ENCODE results near the gene TRPM5.

TRPM5 gene

DNA sequence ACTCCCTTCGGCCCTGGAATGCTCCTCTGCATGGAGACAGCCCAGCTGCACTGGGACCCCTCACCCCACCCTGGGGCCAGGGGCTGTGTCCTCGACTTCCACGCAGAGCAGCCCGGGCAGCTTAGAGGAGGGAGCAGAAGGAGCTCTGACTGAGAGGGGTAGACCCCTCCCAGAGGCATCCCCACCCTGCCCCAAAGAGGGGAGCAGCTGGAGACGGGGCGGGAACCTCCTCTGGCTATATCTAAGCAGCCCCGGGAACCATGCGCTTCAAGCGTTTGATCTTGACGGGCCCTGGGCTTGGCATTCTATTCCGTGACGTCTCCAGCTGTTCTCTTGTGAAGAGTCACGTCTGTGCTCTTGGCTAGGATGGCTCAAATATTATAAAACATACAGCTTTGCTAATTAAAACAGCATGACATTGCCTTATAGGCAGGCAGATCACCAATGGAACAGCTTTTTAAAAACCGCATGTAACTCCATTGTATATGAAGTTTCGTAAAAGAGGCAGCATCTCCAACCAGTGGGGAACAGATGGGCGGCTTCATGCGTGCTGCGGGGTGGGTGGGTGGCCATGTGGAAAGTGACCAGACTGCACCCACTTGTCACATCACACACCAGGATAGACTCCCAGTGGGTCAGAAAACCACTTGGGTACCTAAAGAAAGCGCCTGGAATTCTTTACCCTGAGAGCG lies 8.2 kb upstream of the TRPM5 start:
- no peaks in the 10 kb centered on the region for H3K4me1 ChIP-seq (ENCODE audit: control insufficient read depth, insufficient read depth, low read length)
- H3K9me3 ChIP-seq (ENCODE audit: control insufficient read depth, insufficient read depth, low read length) = no peaks in the 10 kb centered on the region
- H3K27me3 ChIP-seq (ENCODE audit: control insufficient read depth, insufficient read depth, low read length) = peaks cover 5% of the 10 kb centered on the region; the same call in 1 of the 2 replicates
- no peaks in the 10 kb centered on the region for H3K36me3 ChIP-seq (ENCODE audit: control insufficient read depth, insufficient read depth, low read length)
- no CpG with 5 or more reads among the region's 20 CpGs for WGBS (ENCODE audit: insufficient coverage, insufficient read length)
- H3K27ac ChIP-seq (ENCODE audit: low read length) = no peak overlapping the region
- no peak for DNase-seq (ENCODE audit: low read depth, low spot score)
- H3K4me3 ChIP-seq (ENCODE audit: low read length) = no peak overlapping the region

DNA sequence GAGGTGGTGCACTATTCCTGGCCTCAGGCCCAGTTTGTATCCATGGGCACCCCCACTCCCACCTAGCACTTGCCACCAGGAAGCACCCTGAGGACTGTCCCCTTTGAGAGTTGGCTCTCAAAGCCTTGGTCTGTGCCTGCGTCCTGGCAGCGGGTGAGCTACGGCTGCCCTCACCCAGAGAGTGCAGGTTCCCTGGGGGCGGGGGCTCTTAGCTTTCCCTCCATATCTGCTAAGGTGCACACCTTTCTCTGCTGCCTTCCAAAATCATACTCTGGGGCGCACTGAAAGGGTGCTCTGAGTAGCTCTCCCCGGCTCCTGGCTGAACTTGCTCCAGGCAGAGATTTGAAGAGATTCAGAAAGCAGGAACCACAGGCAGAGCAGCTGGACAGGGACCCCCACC lies 7.6 kb upstream of the TRPM5 start:
- Histone ChIP-seq H3K4me1 (ENCODE audit: control insufficient read depth, insufficient read depth, low read length) (no peaks in the 10 kb centered on the region), H3K36me3 (ENCODE audit: control insufficient read depth, insufficient read depth, low read length) (no peaks in the 10 kb centered on the region), H3K27me3 (ENCODE audit: control insufficient read depth, insufficient read depth, low read length) (peaks cover 10% of the 10 kb centered on the region; the same call in 1 of the 2 replicates), H3K9me3 (ENCODE audit: control insufficient read depth, insufficient read depth, low read length) (no peaks in the 10 kb centered on the region), H3K4me3 (ENCODE audit: low read length) (no peak overlapping the region), H3K27ac (ENCODE audit: low read length) (no peak overlapping the region)
- no peak for DNase-seq (ENCODE audit: low read depth, low spot score)
- no CpG with 5 or more reads among the region's 6 CpGs for WGBS (ENCODE audit: insufficient coverage, insufficient read length)

DNA sequence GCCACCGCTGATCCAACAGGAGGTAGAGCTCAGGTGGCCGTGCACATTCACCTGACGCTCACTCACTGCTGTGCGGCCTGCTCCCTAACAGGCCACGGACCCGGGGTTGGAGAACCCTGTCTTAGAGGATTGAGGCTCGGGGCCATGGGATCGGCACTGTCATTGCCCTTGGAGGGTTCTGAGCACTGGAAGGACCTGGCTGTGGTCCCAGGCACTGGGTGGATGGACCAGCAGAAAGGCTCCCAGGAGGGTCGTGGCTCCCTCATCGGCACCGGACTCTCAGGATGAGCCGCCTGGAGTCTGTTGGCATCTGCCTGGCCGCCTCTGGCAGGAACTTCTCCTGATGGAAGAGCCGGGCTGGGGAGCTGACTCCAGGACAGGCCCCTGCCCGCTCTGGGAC lies 7.0 kb upstream of the TRPM5 start:
- H3K27me3 ChIP-seq (ENCODE audit: control insufficient read depth, insufficient read depth, low read length) = peaks cover 14% of the 10 kb centered on the region; the same call in 1 of the 2 replicates
- no CpG with 5 or more reads among the region's 15 CpGs for WGBS (ENCODE audit: insufficient coverage, insufficient read length)

DNA sequence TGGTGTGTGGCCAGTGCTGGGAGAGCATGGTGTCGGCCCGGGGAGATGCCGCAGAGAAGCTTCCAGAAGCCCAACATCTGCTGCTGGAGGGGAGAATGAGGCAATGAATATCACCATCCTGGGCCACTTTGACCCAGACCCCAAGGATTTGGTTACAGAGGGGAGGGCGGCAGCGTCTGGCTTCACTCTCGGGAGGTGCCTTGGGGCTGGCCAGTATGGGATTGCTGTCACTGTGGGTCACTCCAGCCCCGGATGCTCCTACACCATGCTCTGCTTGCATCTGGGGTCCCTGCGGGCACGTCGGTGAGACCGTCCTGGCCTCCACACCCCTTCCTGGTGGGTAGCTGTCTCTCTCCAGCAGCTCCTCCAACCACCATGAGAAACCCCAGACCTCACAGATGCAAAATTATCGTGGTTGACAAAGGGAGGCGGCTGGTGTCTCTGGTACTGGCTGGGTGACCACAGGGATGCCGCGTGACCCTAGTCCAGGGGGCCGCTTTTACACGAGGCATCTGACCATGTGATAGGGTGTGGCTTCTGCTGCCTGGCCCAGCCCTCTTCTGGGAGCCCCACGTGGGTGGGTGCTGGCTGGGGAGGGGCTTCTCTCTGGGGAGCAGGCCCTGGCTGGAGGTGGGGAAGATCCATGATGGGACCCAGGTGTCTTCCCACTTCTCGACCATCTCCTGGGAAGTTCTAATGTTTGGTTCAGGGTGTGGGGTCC lies 6.2 kb upstream of the TRPM5 start:
- no peak overlapping the region for H3K27ac ChIP-seq (ENCODE audit: low read length)
- no peaks in the 10 kb centered on the region for H3K36me3 ChIP-seq (ENCODE audit: control insufficient read depth, insufficient read depth, low read length)
- H3K4me1 ChIP-seq (ENCODE audit: control insufficient read depth, insufficient read depth, low read length) = no peaks in the 10 kb centered on the region
- no peak for DNase-seq (ENCODE audit: low read depth, low spot score)
- no peaks in the 10 kb centered on the region for H3K9me3 ChIP-seq (ENCODE audit: control insufficient read depth, insufficient read depth, low read length)
- no peak overlapping the region for H3K4me3 ChIP-seq (ENCODE audit: low read length)
- no CpG with 5 or more reads among the region's 19 CpGs for WGBS (ENCODE audit: insufficient coverage, insufficient read length)
- peaks cover 23% of the 10 kb centered on the region for H3K27me3 ChIP-seq (ENCODE audit: control insufficient read depth, insufficient read depth, low read length)

More for the DNA sequence above, 7.0 kb upstream of the TRPM5 start:
- H3K9me3 ChIP-seq (ENCODE audit: control insufficient read depth, insufficient read depth, low read length) = no peaks in the 10 kb centered on the region
- no peaks in the 10 kb centered on the region for H3K36me3 ChIP-seq (ENCODE audit: control insufficient read depth, insufficient read depth, low read length)
- DNase-seq (ENCODE audit: low read depth, low spot score) = no peak
- H3K27ac ChIP-seq (ENCODE audit: low read length) = no peak overlapping the region
- no peaks in the 10 kb centered on the region for H3K4me1 ChIP-seq (ENCODE audit: control insufficient read depth, insufficient read depth, low read length)
- H3K4me3 ChIP-seq (ENCODE audit: low read length) = no peak overlapping the region

DNA sequence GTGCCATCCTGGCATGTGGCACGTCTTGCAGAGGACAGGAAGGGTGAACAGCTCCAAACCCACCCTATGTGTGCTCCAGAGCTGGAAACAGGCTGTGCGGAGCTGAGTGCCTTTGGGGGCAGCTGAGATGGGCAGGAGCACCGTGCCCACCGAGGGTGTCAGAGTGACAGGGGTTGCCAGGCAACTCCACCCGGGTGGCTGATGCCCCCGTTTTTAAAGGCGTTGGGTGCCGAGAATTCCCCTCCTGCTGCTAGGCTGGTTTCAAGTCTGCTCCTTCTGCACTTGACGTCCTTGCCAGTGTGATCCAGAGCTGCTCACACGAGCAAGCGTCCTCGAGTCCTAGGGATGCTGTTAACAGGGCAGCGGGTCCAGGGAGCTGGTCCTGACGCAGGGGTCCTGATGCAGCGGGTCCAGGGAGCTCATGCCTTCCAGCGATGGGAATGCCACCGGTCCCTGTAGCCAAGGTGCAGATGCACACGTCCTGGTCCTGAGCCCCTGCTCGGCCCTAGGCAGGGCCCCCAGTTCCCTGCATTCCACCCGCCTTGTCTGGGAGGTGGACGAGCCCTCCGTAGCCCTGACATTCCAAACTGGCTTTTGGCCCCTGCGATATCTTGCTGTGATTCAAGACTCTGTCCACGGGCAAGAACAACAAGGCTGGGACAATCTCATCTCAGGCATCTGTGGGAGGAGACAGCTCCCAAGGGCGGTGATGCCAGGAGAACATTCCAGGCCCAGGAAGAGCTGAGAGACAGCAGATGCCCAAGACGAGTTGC lies 5.4 kb upstream of the TRPM5 start:
- Histone ChIP-seq H3K4me3 (ENCODE audit: low read length) (no peak overlapping the region), H3K4me1 (ENCODE audit: control insufficient read depth, insufficient read depth, low read length) (no peaks in the 10 kb centered on the region), H3K27me3 (ENCODE audit: control insufficient read depth, insufficient read depth, low read length) (peaks cover 26% of the 10 kb centered on the region), H3K9me3 (ENCODE audit: control insufficient read depth, insufficient read depth, low read length) (no peaks in the 10 kb centered on the region), H3K36me3 (ENCODE audit: control insufficient read depth, insufficient read depth, low read length) (no peaks in the 10 kb centered on the region), H3K27ac (ENCODE audit: low read length) (no peak overlapping the region)
- no peak for DNase-seq (ENCODE audit: low read depth, low spot score)
- no CpG with 5 or more reads among the region's 26 CpGs for WGBS (ENCODE audit: insufficient coverage, insufficient read length)

DNA sequence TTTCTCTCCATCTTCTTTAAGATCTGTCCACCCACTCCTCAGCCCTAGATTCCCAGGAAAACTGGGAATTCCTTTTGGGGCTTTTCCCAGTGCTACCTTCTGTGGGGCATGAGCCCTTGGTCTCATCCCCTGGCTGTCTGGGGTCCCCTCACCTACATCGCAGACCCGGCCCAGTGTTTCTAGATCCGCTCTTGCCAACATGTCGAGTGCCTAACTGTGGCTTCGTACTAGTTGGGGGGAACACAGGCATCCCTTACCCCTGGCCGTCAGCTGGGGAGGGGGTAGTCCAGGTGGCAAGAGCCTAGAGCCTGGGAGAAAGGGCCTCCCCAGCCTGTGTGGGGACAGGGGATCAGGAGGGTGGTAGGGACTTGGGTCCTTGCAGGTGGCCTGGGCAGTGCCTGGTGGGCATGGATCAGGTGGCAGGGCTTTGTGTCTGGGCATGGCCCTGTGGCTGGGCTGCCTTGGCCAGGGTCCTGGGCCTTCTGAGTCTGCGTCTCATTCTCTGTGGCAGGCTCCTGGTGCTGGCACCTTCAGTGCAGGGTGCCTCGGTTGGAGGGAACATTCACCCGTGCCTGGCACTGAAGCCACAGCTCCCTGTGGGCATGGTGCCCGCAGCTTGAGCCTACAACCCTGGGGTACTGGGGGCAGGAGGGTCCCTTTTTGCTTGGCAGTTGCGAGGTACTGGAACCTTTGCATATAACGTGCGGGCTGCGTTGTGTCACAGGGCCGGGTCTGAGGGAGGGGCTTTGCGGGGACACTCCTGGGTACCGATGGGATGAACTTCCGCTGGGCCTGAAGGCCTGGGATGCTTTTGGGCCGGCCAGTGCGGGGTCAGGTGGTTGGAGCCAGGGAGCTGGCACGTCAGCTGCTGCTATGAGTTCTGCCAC lies 4.6 kb upstream of the TRPM5 start:
- Histone ChIP-seq H3K4me1 (ENCODE audit: control insufficient read depth, insufficient read depth, low read length) (no peaks in the 10 kb centered on the region), H3K4me3 (ENCODE audit: low read length) (no peak overlapping the region), H3K27ac (ENCODE audit: low read length) (no peak overlapping the region), H3K36me3 (ENCODE audit: control insufficient read depth, insufficient read depth, low read length) (no peaks in the 10 kb centered on the region), H3K9me3 (ENCODE audit: control insufficient read depth, insufficient read depth, low read length) (no peaks in the 10 kb centered on the region), H3K27me3 (ENCODE audit: control insufficient read depth, insufficient read depth, low read length) (peaks cover 26% of the 10 kb centered on the region)
- no CpG with 5 or more reads among the region's 21 CpGs for WGBS (ENCODE audit: insufficient coverage, insufficient read length)
- no peak for DNase-seq (ENCODE audit: low read depth, low spot score)

DNA sequence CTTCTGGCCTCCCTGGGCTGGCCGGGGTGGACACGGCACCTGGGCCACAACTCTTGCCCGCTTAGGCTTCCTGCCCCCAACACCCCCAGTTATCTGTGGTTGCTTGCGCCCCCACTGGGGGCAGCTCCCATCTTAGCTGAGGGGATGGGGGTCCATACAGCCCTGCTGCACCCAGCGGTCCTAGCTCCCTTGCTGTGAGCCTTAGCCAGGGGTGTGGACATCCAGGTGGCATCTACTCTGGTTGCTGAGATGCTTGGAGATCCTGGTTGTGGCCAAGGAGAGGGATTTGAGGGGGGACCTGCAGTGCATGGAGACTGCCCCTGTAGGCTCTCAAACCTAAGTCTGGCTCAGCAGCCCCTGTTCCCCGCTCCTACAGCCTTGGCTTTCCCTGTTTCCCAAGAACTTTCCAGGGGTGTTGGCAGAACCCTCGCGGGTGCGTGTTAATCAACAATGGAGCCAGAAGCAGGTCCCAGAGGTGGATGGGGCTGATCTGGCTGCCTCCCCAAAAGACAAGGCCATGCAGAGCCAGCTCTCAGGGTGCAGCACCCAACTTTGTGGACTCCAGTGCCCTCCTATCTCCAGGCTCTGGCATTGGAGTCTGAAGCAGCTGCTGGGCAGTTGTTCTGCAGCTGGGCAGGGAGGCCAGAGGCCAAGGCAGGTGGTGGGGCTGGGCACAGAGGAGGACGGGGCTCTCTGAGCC lies 3.8 kb upstream of the TRPM5 start:
- H3K4me3 ChIP-seq (ENCODE audit: low read length) = no peak overlapping the region
- WGBS (ENCODE audit: insufficient coverage, insufficient read length) = no CpG with 5 or more reads among the region's 10 CpGs
- no peak for DNase-seq (ENCODE audit: low read depth, low spot score)

DNA sequence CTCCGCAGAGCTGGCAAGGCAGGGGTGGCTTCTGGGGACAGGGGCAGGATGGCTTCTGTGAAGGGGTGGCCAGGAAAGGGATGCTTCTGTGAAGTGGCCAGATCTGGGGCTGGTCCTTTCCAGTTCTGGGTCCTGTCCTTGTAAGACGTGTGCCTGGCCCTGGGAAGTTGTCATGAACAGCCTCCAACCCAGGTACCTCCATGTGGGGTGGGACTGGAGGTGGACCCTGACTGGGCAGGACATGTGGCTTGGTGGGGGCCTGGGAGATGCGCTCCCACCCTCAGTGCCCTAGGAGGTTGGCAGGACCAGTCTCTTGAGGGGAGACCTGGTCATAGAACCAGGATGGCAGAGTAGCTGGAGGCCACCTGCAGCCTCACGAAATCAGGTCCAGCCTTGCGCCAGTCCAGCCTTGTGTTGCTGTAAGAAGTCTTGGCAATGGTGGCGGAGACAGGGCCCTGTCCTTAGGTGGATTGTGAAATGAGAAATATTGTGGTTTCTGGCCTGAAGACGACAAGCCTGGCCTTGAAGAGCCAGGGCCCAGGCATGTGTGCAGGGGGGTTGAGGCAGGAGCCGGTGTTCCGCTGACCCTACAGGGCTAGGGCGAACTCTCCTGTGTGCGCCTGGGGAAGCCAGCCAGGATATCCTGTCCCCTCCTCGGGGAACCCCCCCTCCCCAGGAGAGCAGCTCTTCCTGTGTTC lies 3.1 kb upstream of the TRPM5 start:
- no CpG with 5 or more reads among the region's 12 CpGs for WGBS (ENCODE audit: insufficient coverage, insufficient read length)
- no peaks in the 10 kb centered on the region for H3K9me3 ChIP-seq (ENCODE audit: control insufficient read depth, insufficient read depth, low read length)
- H3K4me1 ChIP-seq (ENCODE audit: control insufficient read depth, insufficient read depth, low read length) = no peaks in the 10 kb centered on the region
- no peak overlapping the region for H3K4me3 ChIP-seq (ENCODE audit: low read length)
- peaks cover 32% of the 10 kb centered on the region for H3K27me3 ChIP-seq (ENCODE audit: control insufficient read depth, insufficient read depth, low read length)
- H3K27ac ChIP-seq (ENCODE audit: low read length) = no peak overlapping the region
- DNase-seq (ENCODE audit: low read depth, low spot score) = no peak
- H3K36me3 ChIP-seq (ENCODE audit: control insufficient read depth, insufficient read depth, low read length) = no peaks in the 10 kb centered on the region

More for the DNA sequence above, 3.8 kb upstream of the TRPM5 start:
- no peaks in the 10 kb centered on the region for H3K4me1 ChIP-seq (ENCODE audit: control insufficient read depth, insufficient read depth, low read length)
- no peaks in the 10 kb centered on the region for H3K36me3 ChIP-seq (ENCODE audit: control insufficient read depth, insufficient read depth, low read length)
- H3K27ac ChIP-seq (ENCODE audit: low read length) = no peak overlapping the region
- H3K9me3 ChIP-seq (ENCODE audit: control insufficient read depth, insufficient read depth, low read length) = no peaks in the 10 kb centered on the region
- H3K27me3 ChIP-seq (ENCODE audit: control insufficient read depth, insufficient read depth, low read length) = peaks cover 30% of the 10 kb centered on the region

DNA sequence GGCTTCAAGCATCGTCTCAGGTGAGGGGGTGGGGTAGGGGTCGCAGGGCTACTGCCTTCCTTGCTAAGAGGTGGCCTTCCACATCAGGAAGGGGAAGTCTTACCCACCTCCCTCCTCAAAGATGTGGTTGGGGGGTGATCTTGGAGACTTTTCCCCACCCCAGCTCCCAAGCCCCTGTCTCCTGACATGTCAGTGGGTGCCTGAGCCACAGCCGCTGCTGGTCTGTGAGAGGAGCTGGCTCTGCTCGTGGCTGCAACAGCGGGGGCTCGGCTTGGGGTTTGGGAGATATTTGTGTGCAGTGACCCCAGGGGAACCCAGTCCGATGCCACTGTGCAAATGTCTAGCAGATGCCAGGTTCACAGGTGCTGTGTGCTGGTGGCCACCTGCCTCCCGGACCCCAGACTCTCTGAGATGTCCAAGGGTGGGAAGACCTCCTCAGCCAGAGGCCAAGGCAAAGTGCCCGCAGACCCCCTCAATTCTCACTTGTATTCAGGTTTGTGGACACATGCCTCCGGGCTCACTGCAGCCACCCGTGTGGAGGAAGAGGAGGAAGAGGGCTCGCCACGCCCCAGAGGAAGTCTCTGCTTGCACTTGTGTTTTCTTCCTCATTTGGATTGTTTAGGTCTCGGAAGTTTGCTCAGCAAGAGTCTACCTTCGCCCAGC lies 2.4 kb upstream of the TRPM5 start:
- no peak overlapping the region for H3K27ac ChIP-seq (ENCODE audit: low read length)
- no peak overlapping the region for H3K4me3 ChIP-seq (ENCODE audit: low read length)
- H3K9me3 ChIP-seq (ENCODE audit: control insufficient read depth, insufficient read depth, low read length) = no peaks in the 10 kb centered on the region
- H3K27me3 ChIP-seq (ENCODE audit: control insufficient read depth, insufficient read depth, low read length) = peaks cover 30% of the 10 kb centered on the region
- no peaks in the 10 kb centered on the region for H3K36me3 ChIP-seq (ENCODE audit: control insufficient read depth, insufficient read depth, low read length)
- H3K4me1 ChIP-seq (ENCODE audit: control insufficient read depth, insufficient read depth, low read length) = no peaks in the 10 kb centered on the region
- DNase-seq (ENCODE audit: low read depth, low spot score) = no peak
- WGBS (ENCODE audit: insufficient coverage, insufficient read length) = no CpG with 5 or more reads among the region's 15 CpGs
